ENCODE results near the gene ZNF282. TPM values are rescaled to one million over a fixed set of nuclear protein-coding genes. Genes with fewer than 3 reads are reported as not detected.
"Not testable (repeated sequence)": the region's sequence is repeated elsewhere in the genome, so short reads cannot be mapped to it uniquely, and the experiment has no call there.

The ZNF282 gene
- total RNA-seq, 3 donors from 2014 or later (not counting 1 experiment from before 2014, with no cell fraction given), result 22.2 to 29.9 (median 26.0) TPM

DNA sequence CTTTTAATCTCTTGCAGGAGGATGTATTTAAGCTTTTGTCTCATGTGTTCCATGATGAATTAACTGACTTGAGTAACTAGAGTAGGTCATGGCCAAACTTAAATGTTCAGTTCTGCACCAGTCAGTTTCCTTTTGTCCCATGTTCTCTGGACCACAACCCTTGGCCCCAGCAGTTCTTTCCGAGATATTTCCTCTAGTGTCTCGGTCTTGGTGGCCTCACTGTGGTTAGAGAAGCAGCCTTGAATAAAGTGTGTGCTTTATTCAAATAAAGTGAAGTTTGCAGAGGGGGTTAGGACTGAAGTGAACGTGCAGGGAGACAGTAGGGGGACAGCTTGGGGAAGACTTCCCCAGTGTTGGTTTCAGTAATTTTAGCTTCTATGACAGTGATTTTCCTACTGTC is 53.4 kb downstream of the ZNF282 start:
- Mint-ChIP-seq H3K4me3 (no peak overlapping the region), H3K27me3 (ENCODE audit: low read depth in 2 of 2) (no peaks in the 10 kb centered on the region), H3K27ac (no peak overlapping the region), H3K4me1 (peaks cover 13 to 24% of the 10 kb centered on the region in 2 donors), H3K9me3 (no peaks in the 10 kb centered on the region), H3K36me3 (no peaks in the 10 kb centered on the region)
- no peaks in the 10 kb centered on the region for H3K27me3 ChIP-seq (ENCODE audit: control insufficient read depth, insufficient read depth, low read length)
- intact Hi-C loops (cut with micrococcal nuclease), result no loop called here
- 56% methylated on average over 3 of the region's 3 CpGs for whole genome bisulfite sequencing (ENCODE audit: insufficient coverage)
- H3K36me3 ChIP-seq (ENCODE audit: control insufficient read depth, insufficient read depth, low read length), result peaks cover 29% of the 10 kb centered on the region
- no peak overlapping the region for H3K27ac ChIP-seq (ENCODE audit: low read length)
- no peak for DNase-seq
- no peak overlapping the region for H3K4me3 ChIP-seq (ENCODE audit: low read length)
- TF ChIP-seq, protein P1, sequence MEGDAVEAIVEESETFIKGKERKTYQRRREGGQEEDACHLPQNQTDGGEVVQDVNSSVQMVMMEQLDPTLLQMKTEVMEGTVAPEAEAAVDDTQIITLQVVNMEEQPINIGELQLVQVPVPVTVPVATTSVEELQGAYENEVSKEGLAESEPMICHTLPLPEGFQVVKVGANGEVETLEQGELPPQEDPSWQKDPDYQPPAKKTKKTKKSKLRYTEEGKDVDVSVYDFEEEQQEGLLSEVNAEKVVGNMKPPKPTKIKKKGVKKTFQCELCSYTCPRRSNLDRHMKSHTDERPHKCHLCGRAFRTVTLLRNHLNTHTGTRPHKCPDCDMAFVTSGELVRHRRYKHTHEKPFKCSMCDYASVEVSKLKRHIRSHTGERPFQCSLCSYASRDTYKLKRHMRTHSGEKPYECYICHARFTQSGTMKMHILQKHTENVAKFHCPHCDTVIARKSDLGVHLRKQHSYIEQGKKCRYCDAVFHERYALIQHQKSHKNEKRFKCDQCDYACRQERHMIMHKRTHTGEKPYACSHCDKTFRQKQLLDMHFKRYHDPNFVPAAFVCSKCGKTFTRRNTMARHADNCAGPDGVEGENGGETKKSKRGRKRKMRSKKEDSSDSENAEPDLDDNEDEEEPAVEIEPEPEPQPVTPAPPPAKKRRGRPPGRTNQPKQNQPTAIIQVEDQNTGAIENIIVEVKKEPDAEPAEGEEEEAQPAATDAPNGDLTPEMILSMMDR (IDR thresholded peaks at IDR 0.05), result no peak
- ATAC-seq, result no peak
- H3K9me3 ChIP-seq (ENCODE audit: control insufficient read depth, insufficient read depth, low read length), result no peaks in the 10 kb centered on the region
- no peaks in the 10 kb centered on the region for H3K4me1 ChIP-seq (ENCODE audit: control insufficient read depth, insufficient read depth, low read length)

DNA sequence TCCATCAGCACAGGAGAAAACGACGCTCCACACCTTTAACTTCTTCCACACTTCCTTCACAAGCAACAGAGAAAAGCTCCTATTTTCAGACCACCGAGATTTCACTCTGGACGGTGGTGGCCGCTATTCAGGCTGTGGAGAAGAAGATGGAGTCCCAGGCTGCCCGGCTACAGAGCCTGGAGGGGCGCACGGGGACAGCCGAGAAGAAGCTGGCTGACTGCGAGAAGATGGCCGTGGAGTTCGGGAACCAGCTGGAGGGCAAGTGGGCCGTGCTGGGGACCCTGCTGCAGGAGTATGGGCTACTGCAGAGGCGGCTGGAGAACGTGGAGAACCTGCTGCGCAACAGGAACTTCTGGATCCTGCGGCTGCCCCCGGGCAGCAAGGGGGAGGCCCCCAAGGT is 54.8 kb downstream of the ZNF282 start:
- H3K27ac Mint-ChIP-seq; H3K9me3 ChIP-seq (ENCODE audit: control insufficient read depth, insufficient read depth, low read length); H3K4me1 ChIP-seq (ENCODE audit: control insufficient read depth, insufficient read depth, low read length); H3K9me3 Mint-ChIP-seq; H3K27me3 Mint-ChIP-seq (ENCODE audit: low read depth in 2 of 2); H3K4me3 ChIP-seq (ENCODE audit: low read length); intact Hi-C loops (cut with micrococcal nuclease); ATAC-seq; H3K27me3 ChIP-seq (ENCODE audit: control insufficient read depth, insufficient read depth, low read length); DNase-seq; H3K27ac ChIP-seq (ENCODE audit: low read length); H3K36me3 Mint-ChIP-seq; H3K4me3 Mint-ChIP-seq: not testable (repeated sequence)
- H3K36me3 ChIP-seq (ENCODE audit: control insufficient read depth, insufficient read depth, low read length), result peaks cover 41% of the 10 kb centered on the region
- 96% methylated on average over 18 of the region's 18 CpGs for WGBS (ENCODE audit: insufficient coverage)
- H3K4me1 Mint-ChIP-seq, result peaks cover 13 to 24% of the 10 kb centered on the region in 2 donors

DNA sequence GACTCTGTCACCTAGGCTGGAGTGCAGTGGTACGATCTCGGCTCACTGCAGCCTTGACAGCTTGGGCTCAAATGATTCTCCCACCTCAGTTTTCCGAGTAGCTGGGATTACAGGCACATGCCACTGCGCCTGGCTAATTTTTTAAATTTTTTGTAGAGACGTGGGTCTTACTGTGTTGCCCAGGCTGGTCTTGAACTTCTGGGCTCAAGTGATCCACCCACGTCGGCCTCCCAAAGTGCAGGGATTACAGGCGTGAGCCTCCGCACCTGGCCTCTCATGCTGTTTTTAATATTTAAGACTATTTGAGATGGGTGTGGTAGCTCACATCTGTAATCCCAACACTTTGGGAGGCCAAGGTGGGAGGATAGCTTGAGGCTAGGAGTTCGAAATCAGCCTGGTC is 56.2 kb downstream of the ZNF282 start:
- intact Hi-C loops (cut with micrococcal nuclease); H3K36me3 Mint-ChIP-seq; H3K9me3 Mint-ChIP-seq; DNase-seq; H3K27ac Mint-ChIP-seq; H3K27me3 ChIP-seq (ENCODE audit: control insufficient read depth, insufficient read depth, low read length); H3K27ac ChIP-seq (ENCODE audit: low read length); H3K27me3 Mint-ChIP-seq (ENCODE audit: low read depth in 2 of 2); ATAC-seq; H3K4me1 ChIP-seq (ENCODE audit: control insufficient read depth, insufficient read depth, low read length); H3K4me3 ChIP-seq (ENCODE audit: low read length); H3K4me3 Mint-ChIP-seq; H3K9me3 ChIP-seq (ENCODE audit: control insufficient read depth, insufficient read depth, low read length): not testable (repeated sequence)
- H3K4me1 Mint-ChIP-seq, result peaks cover 6 to 15% of the 10 kb centered on the region in 2 donors
- WGBS (ENCODE audit: insufficient coverage), result over 99% methylated on average over 10 of the region's 10 CpGs
- H3K36me3 ChIP-seq (ENCODE audit: control insufficient read depth, insufficient read depth, low read length), result peaks cover 47% of the 10 kb centered on the region

DNA sequence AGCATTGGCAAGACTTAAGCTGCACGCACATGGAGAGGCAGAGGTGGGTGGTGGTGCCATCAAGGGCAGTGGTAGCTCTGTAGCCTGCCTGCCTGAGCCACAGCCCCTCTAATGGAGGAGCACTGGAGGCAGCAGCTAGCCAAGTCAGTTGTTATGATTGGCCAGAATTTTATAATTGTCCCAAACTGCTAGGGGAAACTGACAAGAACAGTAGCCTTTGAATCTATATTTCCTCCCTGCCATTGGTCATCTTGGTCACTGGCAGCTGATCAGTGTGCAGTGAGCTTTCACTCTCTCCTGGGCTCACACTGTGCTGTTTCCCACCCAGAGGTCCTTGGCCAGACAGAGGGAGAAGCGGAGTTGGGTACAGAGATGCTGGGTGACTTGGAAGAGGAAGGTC is 57.0 kb downstream of the ZNF282 start:
- H3K4me3 Mint-ChIP-seq, result no peak overlapping the region
- H3K27me3 ChIP-seq (ENCODE audit: control insufficient read depth, insufficient read depth, low read length), result no peaks in the 10 kb centered on the region
- H3K36me3 Mint-ChIP-seq, result no peaks in the 10 kb centered on the region
- peaks cover 47% of the 10 kb centered on the region for H3K36me3 ChIP-seq (ENCODE audit: control insufficient read depth, insufficient read depth, low read length)
- no peak for ATAC-seq
- H3K27ac Mint-ChIP-seq, result no peak overlapping the region
- 98% methylated on average over 2 of the region's 2 CpGs for WGBS (ENCODE audit: insufficient coverage)
- H3K27me3 Mint-ChIP-seq (ENCODE audit: low read depth in 2 of 2), result no peaks in the 10 kb centered on the region
- peaks cover 6 to 15% of the 10 kb centered on the region in 2 donors for H3K4me1 Mint-ChIP-seq
- no peaks in the 10 kb centered on the region for H3K9me3 Mint-ChIP-seq
- H3K27ac ChIP-seq (ENCODE audit: low read length), result no peak overlapping the region
- intact Hi-C loops (cut with micrococcal nuclease), result no loop called here
- no peaks in the 10 kb centered on the region for H3K4me1 ChIP-seq (ENCODE audit: control insufficient read depth, insufficient read depth, low read length)
- H3K9me3 ChIP-seq (ENCODE audit: control insufficient read depth, insufficient read depth, low read length), result no peaks in the 10 kb centered on the region
- TF ChIP-seq, protein P1 (IDR thresholded peaks at IDR 0.05), result no peak
- no peak overlapping the region for H3K4me3 ChIP-seq (ENCODE audit: low read length)
- no peak for DNase-seq
